SJCRH30 (cell line): ENCODE data around the gene KLB. TPM values are rescaled to one million over a fixed set of nuclear protein-coding genes. Genes with fewer than 3 reads are reported as not detected.
A peak's percentile ranks its signal among the peaks of the same experiment; 100 is the strongest.

Experiments
- DNase-seq, 2 experiments: peaks; one replicate each; pipeline ENCODE4 v3.0.0-alpha.2; 2015 to 2020
- H3K27ac ChIP-seq: fragments of 250-450 bp; sonication (Bioruptor Pico); 2 replicates; pipeline ENCODE4 v1.5.1; 2020; ENCODE audit warnings: mild to moderate bottlenecking, moderate library complexity
- H3K27me3 ChIP-seq: fragments of 250-450 bp; sonication (Bioruptor Pico); 2 replicates; pipeline ENCODE4 v1.5.1; 2020; ENCODE audit warnings: mild to moderate bottlenecking, moderate library complexity
- H3K36me3 ChIP-seq: fragments of 250-450 bp; sonication (Bioruptor Pico); 2 replicates; pipeline ENCODE4 v1.5.1; 2020; ENCODE audit warnings: mild to moderate bottlenecking, moderate library complexity
- H3K4me1 ChIP-seq: fragments of 250-450 bp; sonication (Bioruptor Pico); 2 replicates; pipeline ENCODE4 v1.5.1; 2020; ENCODE audit warnings: mild to moderate bottlenecking, moderate library complexity
- H3K4me3 ChIP-seq: fragments of 250-450 bp; sonication (Bioruptor Pico); 2 replicates; pipeline ENCODE4 v1.5.1; 2020; ENCODE audit warnings: mild to moderate bottlenecking, moderate library complexity
- H3K9me3 ChIP-seq: fragments of 250-450 bp; sonication (Bioruptor Pico); replicated peaks from 2 replicates; pipeline ENCODE4 v1.5.1; 2020; ENCODE audit warnings: mild to moderate bottlenecking, moderate library complexity
- total RNA-seq: library from RNA; depleted of rRNA; stranded (reverse); fragments of >200 nt; shearing (Covaris generic); gene quantifications from 2 replicates; pipeline ENCODE4 v1.2.3, GENCODE V29; 2014

Gene KLB
- total RNA-seq, 1 experiment from 2014 or later, result 0.02 TPM

GRCh38 chr4:39466747-39467146 lies 60.0 kb downstream of the KLB start:
- H3K36me3 ChIP-seq, result peaks cover 14% of the 10 kb centered on the region
- no peaks in the 10 kb centered on the region for H3K9me3 ChIP-seq
- no peak overlapping the region for H3K27ac ChIP-seq
- H3K27me3 ChIP-seq, result no peaks in the 10 kb centered on the region
- DNase-seq, result no peak
- H3K4me1 ChIP-seq, result 0 out of 2 replicates have a peak, but pooled peaks cover 3% of the 10 kb centered on the region
- H3K4me3 ChIP-seq, result no peak overlapping the region

- Histone ChIP-seq H3K27ac (no peak overlapping the region), H3K27me3 (no peaks in the 10 kb centered on the region), H3K4me3 (no peak overlapping the region), H3K4me1 (0 out of 2 replicates have a peak, but pooled peaks cover 3% of the 10 kb centered on the region), H3K9me3 (no peaks in the 10 kb centered on the region), H3K36me3 (peaks cover 14% of the 10 kb centered on the region)
- DNase-seq, result no peak
Observed at GRCh38 chr4:39467464-39467863, 60.7 kb downstream of the KLB start.

GRCh38 chr4:39469429-39470077 lies 62.8 kb downstream of the KLB start:
- no peaks in the 10 kb centered on the region for H3K9me3 ChIP-seq
- H3K36me3 ChIP-seq, result peaks cover 14% of the 10 kb centered on the region
- peak; percentile 80 to 91 for DNase-seq
- H3K4me1 ChIP-seq, result 0 out of 2 replicates have a peak, but pooled peaks cover 3% of the 10 kb centered on the region
- no peak overlapping the region for H3K4me3 ChIP-seq
- H3K27me3 ChIP-seq, result no peaks in the 10 kb centered on the region
- H3K27ac ChIP-seq, result no peak overlapping the region

GRCh38 chr4:39470402-39470801 lies 63.7 kb downstream of the KLB start:
- Histone ChIP-seq H3K27me3 (no peaks in the 10 kb centered on the region), H3K4me3 (no peak overlapping the region), H3K27ac (no peak overlapping the region), H3K4me1 (no peaks in the 10 kb centered on the region), H3K9me3 (no peaks in the 10 kb centered on the region), H3K36me3 (peaks cover 11% of the 10 kb centered on the region)
- DNase-seq, result no peak

GRCh38 chr4:39472396-39472795 lies 65.7 kb downstream of the KLB start:
- Histone ChIP-seq H3K9me3 (no peaks in the 10 kb centered on the region), H3K36me3 (peaks cover 9% of the 10 kb centered on the region), H3K4me1 (no peaks in the 10 kb centered on the region), H3K4me3 (no peak overlapping the region), H3K27ac (no peak overlapping the region), H3K27me3 (no peaks in the 10 kb centered on the region)
- DNase-seq, result no peak

- Histone ChIP-seq H3K27ac (no peak overlapping the region), H3K36me3 (peaks cover 3% of the 10 kb centered on the region; the same call in 1 of the 2 replicates), H3K4me3 (no peak overlapping the region), H3K27me3 (no peaks in the 10 kb centered on the region), H3K4me1 (no peaks in the 10 kb centered on the region), H3K9me3 (no peaks in the 10 kb centered on the region)
- no peak for DNase-seq
Observed at GRCh38 chr4:39476187-39476895, 69.6 kb downstream of the KLB start.

DNA sequence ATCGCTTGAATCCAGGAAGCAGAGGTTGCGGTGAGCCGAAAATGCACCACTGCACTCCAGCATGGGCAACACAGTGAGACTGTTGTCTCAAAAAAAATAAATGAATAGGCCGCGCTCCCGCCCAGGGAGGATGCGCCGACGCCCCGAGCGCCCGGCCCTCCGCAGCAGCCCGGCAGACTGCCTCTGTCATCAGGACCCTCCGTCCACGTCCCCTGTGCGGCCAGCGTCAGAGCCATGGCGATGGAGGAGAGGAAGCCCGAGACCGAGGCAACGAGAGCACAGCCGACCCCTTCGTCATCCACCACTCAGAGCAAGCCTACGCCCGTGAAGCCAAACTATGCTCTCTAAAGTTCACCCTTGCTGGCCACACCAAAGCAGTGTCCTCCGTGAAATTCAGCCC lies 73.5 kb downstream of the KLB start:
- Histone ChIP-seq H3K9me3 (no peaks in the 10 kb centered on the region), H3K4me1 (no peaks in the 10 kb centered on the region), H3K36me3 (peaks cover 3% of the 10 kb centered on the region; the same call in 1 of the 2 replicates), H3K4me3 (no peak overlapping the region), H3K27ac (no peak overlapping the region), H3K27me3 (no peaks in the 10 kb centered on the region)
- DNase-seq, result no peak

GRCh38 chr4:39480902-39481695 lies 74.4 kb downstream of the KLB start:
- H3K4me3 ChIP-seq, result no peak overlapping the region
- peaks cover 3% of the 10 kb centered on the region; the same call in 1 of the 2 replicates for H3K36me3 ChIP-seq
- no peak for DNase-seq
- H3K27ac ChIP-seq, result no peak overlapping the region
- no peaks in the 10 kb centered on the region for H3K9me3 ChIP-seq
- no peaks in the 10 kb centered on the region for H3K4me1 ChIP-seq
- no peaks in the 10 kb centered on the region for H3K27me3 ChIP-seq

DNA sequence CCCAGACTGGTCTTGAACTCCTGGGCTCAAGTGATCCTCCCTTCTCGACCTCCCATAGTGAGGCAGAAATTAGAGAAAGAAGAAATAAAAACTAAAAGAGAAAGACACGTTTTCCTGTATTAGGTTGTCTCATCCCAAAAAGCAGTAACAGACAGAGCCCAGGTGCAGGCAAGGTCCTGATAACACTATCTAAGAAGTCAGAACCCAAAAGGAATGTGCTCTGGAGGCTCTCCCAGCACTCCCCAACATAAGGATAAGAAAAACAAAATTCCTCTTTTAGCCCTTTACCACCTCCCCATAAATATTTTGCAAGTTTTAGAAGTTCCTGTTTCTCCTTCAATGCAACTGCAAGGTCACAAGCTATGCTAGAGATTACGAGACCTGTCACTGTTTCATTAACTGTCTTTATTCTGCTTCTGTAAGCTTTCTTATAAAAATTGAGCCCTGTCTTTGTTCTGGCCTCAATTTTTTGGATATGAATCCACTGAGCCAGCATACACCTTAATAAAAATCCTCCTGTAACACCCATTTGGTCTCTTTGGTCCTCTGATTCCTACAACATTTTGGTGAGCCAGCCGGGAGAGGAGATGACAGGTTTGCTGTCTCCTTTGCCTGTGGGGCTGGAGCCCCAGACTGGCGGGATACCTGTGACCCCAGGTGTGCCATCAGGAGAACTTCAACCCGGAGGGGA lies 78.0 kb downstream of the KLB start:
- no peak overlapping the region for H3K27ac ChIP-seq
- H3K27me3 ChIP-seq, result no peaks in the 10 kb centered on the region
- H3K9me3 ChIP-seq, result no peaks in the 10 kb centered on the region
- no peaks in the 10 kb centered on the region for H3K36me3 ChIP-seq
- DNase-seq, result no peak
- H3K4me1 ChIP-seq, result no peaks in the 10 kb centered on the region
- no peak overlapping the region for H3K4me3 ChIP-seq

GRCh38 chr4:39486221-39486804 lies 79.6 kb downstream of the KLB start:
- Histone ChIP-seq H3K27me3 (no peaks in the 10 kb centered on the region), H3K27ac (no peak overlapping the region), H3K4me3 (no peak overlapping the region), H3K4me1 (no peaks in the 10 kb centered on the region), H3K9me3 (no peaks in the 10 kb centered on the region), H3K36me3 (no peaks in the 10 kb centered on the region)
- no peak for DNase-seq

DNA sequence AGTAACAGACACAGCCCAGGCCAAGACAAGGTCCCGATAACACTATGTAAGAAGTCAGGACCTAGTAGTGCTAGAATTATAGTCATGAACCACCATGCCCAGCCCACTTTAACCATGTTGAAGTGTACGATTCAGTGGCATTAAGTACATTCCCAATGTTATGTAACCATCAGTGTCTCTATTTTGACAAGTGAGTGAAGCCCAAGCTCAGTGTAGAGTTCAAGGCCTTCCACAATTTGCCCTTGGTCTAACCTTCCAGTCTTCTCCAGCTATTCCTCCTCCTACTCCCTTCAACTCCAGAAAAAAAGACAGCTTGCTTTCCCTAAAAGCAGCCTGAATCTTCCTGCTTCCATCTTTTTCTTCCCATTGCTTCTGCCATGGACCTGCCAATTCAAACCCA lies 83.6 kb downstream of the KLB start:
- Histone ChIP-seq H3K27ac (no peak overlapping the region), H3K4me3 (no peak overlapping the region), H3K36me3 (no peaks in the 10 kb centered on the region), H3K27me3 (no peaks in the 10 kb centered on the region), H3K9me3 (no peaks in the 10 kb centered on the region), H3K4me1 (no peaks in the 10 kb centered on the region)
- no peak for DNase-seq

DNA sequence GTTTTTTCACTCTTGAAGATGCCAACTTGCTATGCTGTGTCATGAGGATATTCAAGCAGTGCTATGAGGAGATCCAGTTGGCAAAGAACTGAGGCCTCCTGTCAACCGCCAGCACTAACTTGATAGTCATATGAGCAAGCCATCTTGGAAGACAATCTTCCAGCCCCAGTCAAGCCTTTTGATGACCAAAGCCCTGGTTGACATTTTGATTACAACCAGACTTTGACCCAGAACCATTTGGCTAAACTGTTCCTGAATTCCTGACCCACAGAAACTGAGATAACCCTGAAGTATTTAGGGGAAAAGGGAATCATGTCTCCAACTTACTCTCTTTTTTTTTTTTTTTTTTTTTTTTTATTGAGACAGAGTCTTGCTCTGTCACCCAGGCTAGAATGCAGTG lies 87.6 kb downstream of the KLB start:
- Histone ChIP-seq H3K27ac (no peak overlapping the region), H3K27me3 (no peaks in the 10 kb centered on the region), H3K36me3 (peaks cover 10% of the 10 kb centered on the region), H3K4me1 (no peaks in the 10 kb centered on the region), H3K9me3 (no peaks in the 10 kb centered on the region), H3K4me3 (no peak overlapping the region)
- no peak for DNase-seq

DNA sequence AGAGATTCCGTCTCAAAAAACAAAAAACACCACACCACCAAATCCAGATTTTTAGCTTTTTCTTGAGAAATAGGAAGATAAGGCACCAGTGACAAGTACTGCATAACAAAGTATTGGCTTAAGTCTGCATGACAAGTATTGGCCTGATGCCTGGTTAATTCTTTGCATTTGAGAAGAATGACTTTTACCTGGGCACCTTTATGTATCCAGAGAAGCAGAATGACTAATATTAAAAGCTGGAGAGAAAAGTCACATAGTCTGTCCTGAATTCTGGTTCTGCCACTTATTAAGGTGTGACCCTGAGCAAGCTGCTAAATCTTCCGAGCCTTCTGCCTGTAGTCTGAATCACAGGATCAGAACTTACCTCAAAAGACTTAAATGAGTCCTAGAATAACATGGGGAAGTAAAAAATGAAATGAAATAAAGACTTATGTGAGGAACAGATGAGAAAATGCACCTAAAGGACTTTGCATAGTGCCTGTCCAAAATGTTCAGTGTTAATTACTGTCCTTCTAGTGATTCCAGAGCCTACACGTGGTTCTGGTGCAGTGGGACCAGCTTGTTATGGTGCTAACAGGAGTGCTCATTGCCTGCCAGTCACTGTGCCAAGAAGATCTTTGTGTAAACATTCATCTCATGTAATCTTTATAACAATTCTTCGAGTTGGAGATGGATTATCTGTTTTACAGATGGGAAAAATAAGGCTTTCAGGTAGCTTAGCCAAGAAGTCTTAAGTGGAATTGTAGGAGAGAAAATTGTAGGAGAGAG lies 88.9 kb downstream of the KLB start:
- H3K27me3 ChIP-seq, result no peaks in the 10 kb centered on the region
- H3K4me1 ChIP-seq, result no peaks in the 10 kb centered on the region
- no peak for DNase-seq
- no peaks in the 10 kb centered on the region for H3K9me3 ChIP-seq
- no peak overlapping the region for H3K4me3 ChIP-seq
- peaks cover 18% of the 10 kb centered on the region for H3K36me3 ChIP-seq
- no peak overlapping the region for H3K27ac ChIP-seq
